ENCODE data around the gene PROSER3.
"Not testable (repeated sequence)": the region's sequence is repeated elsewhere in the genome, so short reads cannot be mapped to it uniquely, and the experiment has no call there.

The PROSER3 gene

GRCh38 chr19:35751839-35752745 lies 5.9 kb upstream of the PROSER3 start:
- DNase-seq (ENCODE audit: insufficient read length, low spot score) (no peak), FAIRE-seq (no peak)

- DNase-seq (ENCODE audit: insufficient read length, low spot score) (no peak), FAIRE-seq (no peak)
Measured at GRCh38 chr19:35752746-35753350, 5.1 kb upstream of the PROSER3 start.

- DNase-seq (ENCODE audit: insufficient read length, low spot score) (no peak), FAIRE-seq (no peak)
Measured at GRCh38 chr19:35753634-35754369, 4.2 kb upstream of the PROSER3 start.

GRCh38 chr19:35754370-35755130 lies 3.4 kb upstream of the PROSER3 start:
- DNase-seq (ENCODE audit: insufficient read length, low spot score) = no peak
- no peak for FAIRE-seq

GRCh38 chr19:35755131-35755549 lies 2.8 kb upstream of the PROSER3 start:
- FAIRE-seq = no peak

GRCh38 chr19:35755550-35756376 lies 2.2 kb upstream of the PROSER3 start:
- no peak for FAIRE-seq
- DNase-seq (ENCODE audit: insufficient read length, low spot score) = no peak

More at GRCh38 chr19:35755131-35755549, 2.8 kb upstream of the PROSER3 start:
- no peak for DNase-seq (ENCODE audit: insufficient read length, low spot score)

GRCh38 chr19:35756377-35757230 lies 1.4 kb upstream of the PROSER3 start, which contains the start of gene HSPB6:
TSS of gene HSPB6 (minus strand) at chr19:35757029. CDS start at chr19:35757008, 21 bp downstream.
- FAIRE-seq (no peak), DNase-seq (ENCODE audit: insufficient read length, low spot score) (no peak)

GRCh38 chr19:35757231-35757748 lies 686 bp upstream of the PROSER3 start:
- FAIRE-seq (no peak), DNase-seq (ENCODE audit: insufficient read length, low spot score) (peak; percentile 41)

GRCh38 chr19:35759697-35760096 lies 1.7 kb downstream of the PROSER3 start:
- DNase-seq (ENCODE audit: insufficient read length, low spot score) (no peak), FAIRE-seq (no peak)

- DNase-seq (ENCODE audit: insufficient read length, low spot score) (no peak), FAIRE-seq (no peak)
Measured at GRCh38 chr19:35760711-35761349, 2.9 kb downstream of the PROSER3 start.

GRCh38 chr19:35764432-35765315 lies 6.7 kb downstream of the PROSER3 start:
- DNase-seq (ENCODE audit: insufficient read length, low spot score) (no peak), FAIRE-seq (no peak)

GRCh38 chr19:35766571-35767104 lies 8.7 kb downstream of the PROSER3 start:
- FAIRE-seq (no peak), DNase-seq (ENCODE audit: insufficient read length, low spot score) (no peak)

GRCh38 chr19:35767288-35768081 lies 9.5 kb downstream of the PROSER3 start:
- no peak for DNase-seq (ENCODE audit: insufficient read length, low spot score)
- no peak for FAIRE-seq

GRCh38 chr19:35768082-35768421 lies 10.1 kb downstream of the PROSER3 start:
- FAIRE-seq (no peak), DNase-seq (ENCODE audit: insufficient read length, low spot score) (no peak)

- not testable (repeated sequence) for DNase-seq (ENCODE audit: insufficient read length, low spot score); FAIRE-seq
Measured at GRCh38 chr19:35772362-35772761, 14.4 kb downstream of the PROSER3 start.
